Neural cell (in vitro differentiated cells): ENCODE data around the gene HNRNPF. TPM values are rescaled to one million over a fixed set of nuclear protein-coding genes. Genes with fewer than 3 reads are reported as not detected.

ENCODE experiments used
- H2AFZ ChIP-seq: fragments of 200-600, 300-800 bp; sonication (generic), shearing (Covaris generic); 2 replicates; pipeline ENCODE4 v1.6.0; 2014; ENCODE audit warnings: low read depth, mild to moderate bottlenecking, antibody characterized with exemption, low read length, moderate library complexity
- H3F3A ChIP-seq: fragments of 200-600 bp; shearing (Covaris generic); 2 replicates; pipeline ENCODE4 v1.6.1; 2016; ENCODE audit warnings: mild to moderate bottlenecking, moderate library complexity, mixed read lengths, antibody characterized with exemption, low read length; ENCODE audit not compliant: insufficient read depth, poor library complexity, severe bottlenecking
- H3K27ac ChIP-seq: fragments of 200-600, 300-800 bp; sonication (generic), shearing (Covaris generic); 2 replicates; pipeline ENCODE4 v1.5.1; 2014; ENCODE audit warnings: mild to moderate bottlenecking, low read length, moderate library complexity
- H3K27me3 ChIP-seq: fragments of 300-800, 200-600 bp; sonication (generic), shearing (Covaris generic); 2 replicates; pipeline ENCODE4 v1.6.0; 2014; ENCODE audit warnings: mild to moderate bottlenecking, low read depth, low read length, moderate library complexity; ENCODE audit not compliant: insufficient read depth
- H3K36me3 ChIP-seq: fragments of 300-800, 200-600 bp; sonication (generic), shearing (Covaris generic); 2 replicates; pipeline ENCODE4 v1.5.1; 2014; ENCODE audit warnings: mild to moderate bottlenecking, antibody characterized with exemption, low read length, moderate library complexity; ENCODE audit not compliant: insufficient read depth
- H3K4me2 ChIP-seq: fragments of 300-800, 200-600 bp; sonication (generic), shearing (Covaris generic); 2 replicates; pipeline ENCODE4 v1.6.0; 2014; ENCODE audit warnings: mild to moderate bottlenecking, low read length
- H3K4me3 ChIP-seq: fragments of 300-800, 200-600 bp; sonication (generic), shearing (Covaris generic); 2 replicates; pipeline ENCODE4 v1.5.1; 2014; ENCODE audit warnings: mild to moderate bottlenecking, low read length, moderate library complexity
- H3K79me2 ChIP-seq: fragments of 200-600 bp; shearing (Covaris generic); replicated peaks from 2 replicates; pipeline ENCODE4 v1.6.0; 2014; ENCODE audit warnings: mild to moderate bottlenecking, low read length, moderate library complexity; ENCODE audit not compliant: insufficient read depth
- H3K9ac ChIP-seq: fragments of 300-800, 200-600 bp; sonication (generic), shearing (Covaris generic); 2 replicates; pipeline ENCODE4 v1.6.1; 2016; ENCODE audit warnings: mild to moderate bottlenecking, low read length, mixed read lengths
- H3K9me2 ChIP-seq: fragments of 200-600 bp; shearing (Covaris generic); 2 replicates; pipeline ENCODE4 v1.6.1; 2016; ENCODE audit warnings: mild to moderate bottlenecking, low read length, mixed read lengths; ENCODE audit not compliant: insufficient read depth
- H3K9me3 ChIP-seq: fragments of 200-600, 300-800 bp; sonication (generic), shearing (Covaris generic); 2 replicates; pipeline ENCODE4 v1.6.1; 2016; ENCODE audit warnings: mild to moderate bottlenecking, mixed run types, low read length, moderate library complexity, mixed read lengths
- H4K20me1 ChIP-seq: fragments of 200-600 bp; shearing (Covaris generic); 2 replicates; pipeline ENCODE4 v1.6.1; 2016; ENCODE audit warnings: mild to moderate bottlenecking, mixed run types; ENCODE audit not compliant: insufficient read depth
- EP300 ChIP-seq: fragments of 450-650 bp; conservative IDR thresholded peaks from 2 replicates; pipeline ENCODE4 v1.6.1; 2014; ENCODE audit warnings: antibody characterized with exemption, mild to moderate bottlenecking, moderate library complexity; ENCODE audit not compliant: poor library complexity, severe bottlenecking
- EZH2 ChIP-seq: fragments of 200-600, 300-800 bp; shearing (Covaris generic), sonication (generic); IDR thresholded peaks from 2 replicates; pipeline ENCODE4 v1.6.1; 2014; ENCODE audit warnings: antibody characterized with exemption, low read length, borderline replicate concordance, mild to moderate bottlenecking; ENCODE audit not compliant: insufficient read depth, poor library complexity, severe bottlenecking
- MXI1 ChIP-seq: fragments of 450-650 bp; conservative IDR thresholded peaks from 2 replicates; pipeline ENCODE4 v1.6.1; 2014; ENCODE audit warnings: antibody characterized with exemption, mild to moderate bottlenecking; ENCODE audit not compliant: poor library complexity, severe bottlenecking
- POLR2AphosphoS5 ChIP-seq: IDR thresholded peaks from 2 replicates; pipeline ENCODE4 v1.6.1; 2012
- RAD21 ChIP-seq: fragments of 450-650 bp; conservative IDR thresholded peaks from 2 replicates; pipeline ENCODE4 v1.6.1; 2014; ENCODE audit warnings: antibody characterized with exemption, mild to moderate bottlenecking, moderate library complexity
- SMC3 ChIP-seq: fragments of 450-650 bp; conservative IDR thresholded peaks from 2 replicates; pipeline ENCODE4 v1.6.1; 2014; ENCODE audit warnings: antibody characterized with exemption, mild to moderate bottlenecking, moderate library complexity; ENCODE audit not compliant: poor library complexity
- TAF1 ChIP-seq: IDR thresholded peaks from 2 replicates; pipeline ENCODE4 v1.6.1; 2012; ENCODE audit warnings: low read depth
- polyA plus RNA-seq: library from polyadenylated mRNA; depleted of rRNA; stranded (reverse); fragments of >200 nt; gene quantifications from 2 replicates; pipeline ENCODE4 v1.2.3, GENCODE V29; 2014
- TF ChIP-seq, protein P1 (sequence below): IDR thresholded peaks from 2 replicates; pipeline ENCODE4 v1.6.1; 2012; ENCODE audit warnings: borderline replicate concordance
- TF ChIP-seq, protein P2 (sequence below): fragments of 450-650 bp; IDR thresholded peaks from 2 replicates; pipeline ENCODE4 v1.5.1; 2014; ENCODE audit warnings: antibody characterized with exemption, mild to moderate bottlenecking, moderate library complexity; ENCODE audit not compliant: poor library complexity, severe bottlenecking

Gene HNRNPF
- polyA plus RNA-seq, 1 donor from 2014 or later = 65.0 TPM

DNA sequence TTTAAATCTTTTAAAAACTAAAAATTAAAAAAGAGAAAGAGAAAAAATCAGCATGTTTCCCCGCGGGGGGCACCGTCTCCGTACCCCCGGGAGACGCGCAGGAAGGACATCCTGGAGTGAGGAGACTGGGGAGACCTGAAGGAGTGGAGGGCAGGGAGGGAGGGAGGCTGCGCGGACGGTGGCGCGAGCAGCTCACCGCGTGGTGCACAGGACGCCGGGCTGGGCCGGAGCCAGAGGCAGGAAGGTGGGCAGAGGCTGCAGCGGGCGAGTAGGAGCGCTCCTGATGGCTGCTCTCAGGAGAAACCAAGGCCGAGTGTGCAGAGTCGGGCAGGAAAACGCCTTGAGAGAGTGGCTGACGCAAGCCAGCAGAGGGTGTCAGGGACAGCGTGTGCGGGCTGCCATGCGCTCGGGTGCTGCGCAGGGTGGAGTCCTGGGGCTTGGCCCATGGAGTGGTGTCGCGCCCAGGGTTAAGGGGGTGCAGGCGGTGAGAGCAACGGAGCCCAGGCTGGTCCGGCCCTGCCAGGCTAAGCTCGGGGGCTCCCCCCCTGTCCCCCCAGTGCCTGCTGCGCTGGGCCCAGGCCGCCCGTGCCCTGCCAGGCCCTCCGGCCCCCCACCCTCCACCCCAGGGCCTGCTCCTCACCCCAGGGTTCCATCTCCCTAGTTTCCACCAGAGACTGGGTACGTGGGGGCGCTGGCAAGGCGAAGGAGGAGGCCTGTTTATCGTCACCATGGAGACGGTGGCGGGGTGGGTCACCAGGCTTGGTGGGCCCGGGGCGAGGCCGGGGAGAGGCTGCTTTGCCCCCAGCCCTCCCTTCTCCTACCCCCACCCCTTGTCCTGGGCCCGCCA, 66.5 kb downstream of the HNRNPF start:
- Histone ChIP-seq H3K27me3 (no peaks in the 10 kb centered on the region), H3K36me3 (no peaks in the 10 kb centered on the region), H3K9me2 (no peaks in the 10 kb centered on the region), H3K79me2 (no peaks in the 10 kb centered on the region), H3K9me3 (no peaks in the 10 kb centered on the region), H4K20me1 (no peaks in the 10 kb centered on the region), H3K4me2 (no peak overlapping the region), H3F3A (no peaks in the 10 kb centered on the region), H2AFZ (no peak overlapping the region), H3K27ac (no peak overlapping the region), H3K9ac (no peak overlapping the region), H3K4me3 (no peak overlapping the region)
- no peak for TF ChIP-seq RAD21
- TF ChIP-seq POLR2AphosphoS5 = no peak
- TF ChIP-seq SMC3 = no peak
- TF ChIP-seq, protein P1, sequence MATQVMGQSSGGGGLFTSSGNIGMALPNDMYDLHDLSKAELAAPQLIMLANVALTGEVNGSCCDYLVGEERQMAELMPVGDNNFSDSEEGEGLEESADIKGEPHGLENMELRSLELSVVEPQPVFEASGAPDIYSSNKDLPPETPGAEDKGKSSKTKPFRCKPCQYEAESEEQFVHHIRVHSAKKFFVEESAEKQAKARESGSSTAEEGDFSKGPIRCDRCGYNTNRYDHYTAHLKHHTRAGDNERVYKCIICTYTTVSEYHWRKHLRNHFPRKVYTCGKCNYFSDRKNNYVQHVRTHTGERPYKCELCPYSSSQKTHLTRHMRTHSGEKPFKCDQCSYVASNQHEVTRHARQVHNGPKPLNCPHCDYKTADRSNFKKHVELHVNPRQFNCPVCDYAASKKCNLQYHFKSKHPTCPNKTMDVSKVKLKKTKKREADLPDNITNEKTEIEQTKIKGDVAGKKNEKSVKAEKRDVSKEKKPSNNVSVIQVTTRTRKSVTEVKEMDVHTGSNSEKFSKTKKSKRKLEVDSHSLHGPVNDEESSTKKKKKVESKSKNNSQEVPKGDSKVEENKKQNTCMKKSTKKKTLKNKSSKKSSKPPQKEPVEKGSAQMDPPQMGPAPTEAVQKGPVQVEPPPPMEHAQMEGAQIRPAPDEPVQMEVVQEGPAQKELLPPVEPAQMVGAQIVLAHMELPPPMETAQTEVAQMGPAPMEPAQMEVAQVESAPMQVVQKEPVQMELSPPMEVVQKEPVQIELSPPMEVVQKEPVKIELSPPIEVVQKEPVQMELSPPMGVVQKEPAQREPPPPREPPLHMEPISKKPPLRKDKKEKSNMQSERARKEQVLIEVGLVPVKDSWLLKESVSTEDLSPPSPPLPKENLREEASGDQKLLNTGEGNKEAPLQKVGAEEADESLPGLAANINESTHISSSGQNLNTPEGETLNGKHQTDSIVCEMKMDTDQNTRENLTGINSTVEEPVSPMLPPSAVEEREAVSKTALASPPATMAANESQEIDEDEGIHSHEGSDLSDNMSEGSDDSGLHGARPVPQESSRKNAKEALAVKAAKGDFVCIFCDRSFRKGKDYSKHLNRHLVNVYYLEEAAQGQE = no peak
- TF ChIP-seq TAF1 = no peak
- TF ChIP-seq, protein P2, sequence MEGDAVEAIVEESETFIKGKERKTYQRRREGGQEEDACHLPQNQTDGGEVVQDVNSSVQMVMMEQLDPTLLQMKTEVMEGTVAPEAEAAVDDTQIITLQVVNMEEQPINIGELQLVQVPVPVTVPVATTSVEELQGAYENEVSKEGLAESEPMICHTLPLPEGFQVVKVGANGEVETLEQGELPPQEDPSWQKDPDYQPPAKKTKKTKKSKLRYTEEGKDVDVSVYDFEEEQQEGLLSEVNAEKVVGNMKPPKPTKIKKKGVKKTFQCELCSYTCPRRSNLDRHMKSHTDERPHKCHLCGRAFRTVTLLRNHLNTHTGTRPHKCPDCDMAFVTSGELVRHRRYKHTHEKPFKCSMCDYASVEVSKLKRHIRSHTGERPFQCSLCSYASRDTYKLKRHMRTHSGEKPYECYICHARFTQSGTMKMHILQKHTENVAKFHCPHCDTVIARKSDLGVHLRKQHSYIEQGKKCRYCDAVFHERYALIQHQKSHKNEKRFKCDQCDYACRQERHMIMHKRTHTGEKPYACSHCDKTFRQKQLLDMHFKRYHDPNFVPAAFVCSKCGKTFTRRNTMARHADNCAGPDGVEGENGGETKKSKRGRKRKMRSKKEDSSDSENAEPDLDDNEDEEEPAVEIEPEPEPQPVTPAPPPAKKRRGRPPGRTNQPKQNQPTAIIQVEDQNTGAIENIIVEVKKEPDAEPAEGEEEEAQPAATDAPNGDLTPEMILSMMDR = no peak
- no peak for TF ChIP-seq MXI1
- TF ChIP-seq EZH2 = no peak
- TF ChIP-seq EP300 = no peak

DNA sequence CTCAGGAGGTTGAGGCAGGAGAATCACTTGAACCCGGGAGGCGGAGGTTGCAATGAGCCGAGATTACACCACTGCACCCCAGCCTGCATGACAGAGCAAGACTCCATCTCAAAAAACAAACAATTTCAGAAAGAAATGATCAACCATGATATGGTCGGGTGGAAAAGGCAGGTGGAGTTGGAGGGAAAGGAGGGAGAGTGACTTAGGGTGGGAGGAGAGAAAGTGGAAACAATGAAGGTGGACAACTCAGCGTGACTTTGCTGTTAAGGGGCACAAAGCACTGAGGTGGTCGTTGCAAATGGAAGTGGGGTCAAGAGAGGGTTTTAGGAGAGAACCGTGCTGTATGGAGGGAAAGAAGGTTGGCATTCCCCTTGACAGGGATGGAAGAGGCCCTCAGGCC, 67.5 kb downstream of the HNRNPF start:
- Histone ChIP-seq H3K36me3 (no peaks in the 10 kb centered on the region), H3K9ac (no peak overlapping the region), H3K27me3 (no peaks in the 10 kb centered on the region), H2AFZ (no peak overlapping the region), H3K4me2 (no peak overlapping the region), H3F3A (no peaks in the 10 kb centered on the region), H3K79me2 (no peaks in the 10 kb centered on the region), H3K27ac (no peak overlapping the region), H4K20me1 (no peaks in the 10 kb centered on the region), H3K9me2 (no peaks in the 10 kb centered on the region), H3K9me3 (no peaks in the 10 kb centered on the region), H3K4me3 (no peak overlapping the region)
- TF ChIP-seq SMC3 (no peak), EZH2 (no peak), EP300 (no peak)
